ENCODE measurements around the gene PRKN.

Gene PRKN

GRCh38 chr6:162187168-162187935 is 540.2 kb downstream of the PRKN start:
- Histone ChIP-seq H3K27ac (ENCODE audit: low read depth, low read length) (no peak overlapping the region), H3K4me3 (ENCODE audit: low read depth in 1 of 2, low read length in 2 of 2) (no peak overlapping the region)

GRCh38 chr6:162184465-162184864 is 543.1 kb downstream of the PRKN start:
- Histone ChIP-seq H3K27me3 (ENCODE audit: control insufficient read depth in 1 of 2, insufficient read depth in 2 of 2, low read length in 2 of 2) (no peaks in the 10 kb centered on the region), H3K27ac (ENCODE audit: low read depth, low read length) (no peak overlapping the region), H3K4me3 (ENCODE audit: low read depth in 1 of 2, low read length in 2 of 2) (no peak overlapping the region), H3K9me3 (ENCODE audit: control insufficient read depth in 1 of 2, low read length in 2 of 2) (no peaks in the 10 kb centered on the region), H3K9ac (ENCODE audit: low read depth in 1 of 2, low read length in 2 of 2) (no peak overlapping the region), H3K4me1 (ENCODE audit: control insufficient read depth in 1 of 2, insufficient read depth in 2 of 2, low read length in 2 of 2) (peaks cover 0 to 7% of the 10 kb centered on the region in 2 donors), H3K36me3 (ENCODE audit: control insufficient read depth in 1 of 2, insufficient read depth in 2 of 2, low read length in 2 of 2) (no peaks in the 10 kb centered on the region)

More at GRCh38 chr6:162187168-162187935, 540.2 kb downstream of the PRKN start:
- no peaks in the 10 kb centered on the region for H3K36me3 ChIP-seq (ENCODE audit: control insufficient read depth in 1 of 2, insufficient read depth in 2 of 2, low read length in 2 of 2)
- no peak overlapping the region for H3K9ac ChIP-seq (ENCODE audit: low read depth in 1 of 2, low read length in 2 of 2)
- H3K4me1 ChIP-seq (ENCODE audit: control insufficient read depth in 1 of 2, insufficient read depth in 2 of 2, low read length in 2 of 2): no peaks in the 10 kb centered on the region
- no peaks in the 10 kb centered on the region for H3K27me3 ChIP-seq (ENCODE audit: control insufficient read depth in 1 of 2, insufficient read depth in 2 of 2, low read length in 2 of 2)
- no peaks in the 10 kb centered on the region for H3K9me3 ChIP-seq (ENCODE audit: control insufficient read depth in 1 of 2, low read length in 2 of 2)

- H3K36me3 ChIP-seq (ENCODE audit: control insufficient read depth in 1 of 2, insufficient read depth in 2 of 2, low read length in 2 of 2): no peaks in the 10 kb centered on the region
- H3K9ac ChIP-seq (ENCODE audit: low read depth in 1 of 2, low read length in 2 of 2): no peak overlapping the region
- no peak overlapping the region for H3K27ac ChIP-seq (ENCODE audit: low read depth, low read length)
- no peaks in the 10 kb centered on the region for H3K9me3 ChIP-seq (ENCODE audit: control insufficient read depth in 1 of 2, low read length in 2 of 2)
- no peak overlapping the region for H3K4me3 ChIP-seq (ENCODE audit: low read depth in 1 of 2, low read length in 2 of 2)
- H3K4me1 ChIP-seq (ENCODE audit: control insufficient read depth in 1 of 2, insufficient read depth in 2 of 2, low read length in 2 of 2): peaks cover 0 to 7% of the 10 kb centered on the region in 2 donors
- H3K27me3 ChIP-seq (ENCODE audit: control insufficient read depth in 1 of 2, insufficient read depth in 2 of 2, low read length in 2 of 2): no peaks in the 10 kb centered on the region
Observed at GRCh38 chr6:162181741-162182401, 545.7 kb downstream of the PRKN start.

- Histone ChIP-seq H3K9ac (ENCODE audit: low read depth in 1 of 2, low read length in 2 of 2) (no peak overlapping the region), H3K4me1 (ENCODE audit: control insufficient read depth in 1 of 2, insufficient read depth in 2 of 2, low read length in 2 of 2) (peaks cover 0 to 7% of the 10 kb centered on the region in 2 donors), H3K9me3 (ENCODE audit: control insufficient read depth in 1 of 2, low read length in 2 of 2) (no peaks in the 10 kb centered on the region), H3K27me3 (ENCODE audit: control insufficient read depth in 1 of 2, insufficient read depth in 2 of 2, low read length in 2 of 2) (no peaks in the 10 kb centered on the region), H3K27ac (ENCODE audit: low read depth, low read length) (no peak overlapping the region), H3K4me3 (ENCODE audit: low read depth in 1 of 2, low read length in 2 of 2) (no peak overlapping the region), H3K36me3 (ENCODE audit: control insufficient read depth in 1 of 2, insufficient read depth in 2 of 2, low read length in 2 of 2) (no peaks in the 10 kb centered on the region)
Observed at GRCh38 chr6:162181111-162181510, 546.5 kb downstream of the PRKN start.

GRCh38 chr6:162179196-162179951 is 548.2 kb downstream of the PRKN start:
- H3K4me3 ChIP-seq (ENCODE audit: low read depth in 1 of 2, low read length in 2 of 2): no peak overlapping the region
- H3K27ac ChIP-seq (ENCODE audit: low read depth, low read length): no peak overlapping the region
- H3K9me3 ChIP-seq (ENCODE audit: control insufficient read depth in 1 of 2, low read length in 2 of 2): no peaks in the 10 kb centered on the region
- H3K9ac ChIP-seq (ENCODE audit: low read depth in 1 of 2, low read length in 2 of 2): no peak overlapping the region
- H3K36me3 ChIP-seq (ENCODE audit: control insufficient read depth in 1 of 2, insufficient read depth in 2 of 2, low read length in 2 of 2): no peaks in the 10 kb centered on the region
- H3K27me3 ChIP-seq (ENCODE audit: control insufficient read depth in 1 of 2, insufficient read depth in 2 of 2, low read length in 2 of 2): no peaks in the 10 kb centered on the region
- H3K4me1 ChIP-seq (ENCODE audit: control insufficient read depth in 1 of 2, insufficient read depth in 2 of 2, low read length in 2 of 2): peaks cover 0 to 7% of the 10 kb centered on the region in 2 donors

- H3K27ac ChIP-seq (ENCODE audit: low read depth, low read length): no peak overlapping the region
- no peak overlapping the region for H3K9ac ChIP-seq (ENCODE audit: low read depth in 1 of 2, low read length in 2 of 2)
Observed at GRCh38 chr6:162178666-162179065, 548.9 kb downstream of the PRKN start.

GRCh38 chr6:162178266-162178665 is 549.3 kb downstream of the PRKN start:
- Histone ChIP-seq H3K9ac (ENCODE audit: low read depth in 1 of 2, low read length in 2 of 2) (no peak overlapping the region), H3K27ac (ENCODE audit: low read depth, low read length) (no peak overlapping the region), H3K4me3 (ENCODE audit: low read depth in 1 of 2, low read length in 2 of 2) (no peak overlapping the region), H3K4me1 (ENCODE audit: control insufficient read depth in 1 of 2, insufficient read depth in 2 of 2, low read length in 2 of 2) (peaks cover 0 to 7% of the 10 kb centered on the region in 2 donors), H3K9me3 (ENCODE audit: control insufficient read depth in 1 of 2, low read length in 2 of 2) (no peaks in the 10 kb centered on the region), H3K27me3 (ENCODE audit: control insufficient read depth in 1 of 2, insufficient read depth in 2 of 2, low read length in 2 of 2) (no peaks in the 10 kb centered on the region), H3K36me3 (ENCODE audit: control insufficient read depth in 1 of 2, insufficient read depth in 2 of 2, low read length in 2 of 2) (no peaks in the 10 kb centered on the region)

More at GRCh38 chr6:162178666-162179065, 548.9 kb downstream of the PRKN start:
- Histone ChIP-seq H3K9me3 (ENCODE audit: control insufficient read depth in 1 of 2, low read length in 2 of 2) (no peaks in the 10 kb centered on the region), H3K36me3 (ENCODE audit: control insufficient read depth in 1 of 2, insufficient read depth in 2 of 2, low read length in 2 of 2) (no peaks in the 10 kb centered on the region), H3K4me3 (ENCODE audit: low read depth in 1 of 2, low read length in 2 of 2) (no peak overlapping the region), H3K4me1 (ENCODE audit: control insufficient read depth in 1 of 2, insufficient read depth in 2 of 2, low read length in 2 of 2) (peaks cover 0 to 7% of the 10 kb centered on the region in 2 donors), H3K27me3 (ENCODE audit: control insufficient read depth in 1 of 2, insufficient read depth in 2 of 2, low read length in 2 of 2) (no peaks in the 10 kb centered on the region)

- Histone ChIP-seq H3K4me1 (ENCODE audit: control insufficient read depth in 1 of 2, insufficient read depth in 2 of 2, low read length in 2 of 2) (peaks cover 0 to 7% of the 10 kb centered on the region in 2 donors), H3K36me3 (ENCODE audit: control insufficient read depth in 1 of 2, insufficient read depth in 2 of 2, low read length in 2 of 2) (no peaks in the 10 kb centered on the region), H3K9ac (ENCODE audit: low read depth in 1 of 2, low read length in 2 of 2) (no peak overlapping the region), H3K4me3 (ENCODE audit: low read depth in 1 of 2, low read length in 2 of 2) (no peak overlapping the region), H3K27me3 (ENCODE audit: control insufficient read depth in 1 of 2, insufficient read depth in 2 of 2, low read length in 2 of 2) (no peaks in the 10 kb centered on the region), H3K9me3 (ENCODE audit: control insufficient read depth in 1 of 2, low read length in 2 of 2) (no peaks in the 10 kb centered on the region), H3K27ac (ENCODE audit: low read depth, low read length) (no peak overlapping the region)
Observed at GRCh38 chr6:162177746-162178145, 549.8 kb downstream of the PRKN start.

- H3K9ac ChIP-seq (ENCODE audit: low read depth in 1 of 2, low read length in 2 of 2): no peak overlapping the region
- H3K9me3 ChIP-seq (ENCODE audit: control insufficient read depth in 1 of 2, low read length in 2 of 2): no peaks in the 10 kb centered on the region
- H3K27ac ChIP-seq (ENCODE audit: low read depth, low read length): no peak overlapping the region
- H3K27me3 ChIP-seq (ENCODE audit: control insufficient read depth in 1 of 2, insufficient read depth in 2 of 2, low read length in 2 of 2): no peaks in the 10 kb centered on the region
- H3K36me3 ChIP-seq (ENCODE audit: control insufficient read depth in 1 of 2, insufficient read depth in 2 of 2, low read length in 2 of 2): no peaks in the 10 kb centered on the region
- no peaks in the 10 kb centered on the region for H3K4me1 ChIP-seq (ENCODE audit: control insufficient read depth in 1 of 2, insufficient read depth in 2 of 2, low read length in 2 of 2)
- no peak overlapping the region for H3K4me3 ChIP-seq (ENCODE audit: low read depth in 1 of 2, low read length in 2 of 2)
Observed at GRCh38 chr6:162173466-162173865, 554.1 kb downstream of the PRKN start.

- no peaks in the 10 kb centered on the region for H3K27me3 ChIP-seq (ENCODE audit: control insufficient read depth in 1 of 2, insufficient read depth in 2 of 2, low read length in 2 of 2)
Observed at GRCh38 chr6:162165479-162165878, 562.1 kb downstream of the PRKN start.

More at GRCh38 chr6:162165479-162165878, 562.1 kb downstream of the PRKN start:
- H3K36me3 ChIP-seq (ENCODE audit: control insufficient read depth in 1 of 2, insufficient read depth in 2 of 2, low read length in 2 of 2): no peaks in the 10 kb centered on the region
- no peak overlapping the region for H3K4me3 ChIP-seq (ENCODE audit: low read depth in 1 of 2, low read length in 2 of 2)
- H3K27ac ChIP-seq (ENCODE audit: low read depth, low read length): no peak overlapping the region
- H3K9ac ChIP-seq (ENCODE audit: low read depth in 1 of 2, low read length in 2 of 2): no peak overlapping the region
- H3K4me1 ChIP-seq (ENCODE audit: control insufficient read depth in 1 of 2, insufficient read depth in 2 of 2, low read length in 2 of 2): no peaks in the 10 kb centered on the region
- H3K9me3 ChIP-seq (ENCODE audit: control insufficient read depth in 1 of 2, low read length in 2 of 2): no peaks in the 10 kb centered on the region
